ENCODE results near the gene ABLIM1.

DNA sequence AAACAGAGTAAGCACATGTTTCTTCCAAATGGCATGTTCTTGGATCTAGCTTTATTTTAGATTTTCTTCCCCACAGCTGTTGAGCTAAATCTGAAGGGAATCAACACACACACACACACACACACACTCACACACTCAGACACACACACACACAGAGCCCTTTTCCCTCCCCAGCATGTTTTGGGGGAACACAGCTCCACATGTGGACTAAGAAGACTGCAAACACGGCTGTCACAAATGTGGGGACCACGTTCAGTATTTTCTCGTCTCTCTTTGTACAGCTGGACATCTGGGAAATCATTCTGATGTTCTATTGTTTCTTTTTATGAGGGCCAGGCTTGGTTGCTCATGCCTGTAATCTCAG lies 116.3 kb downstream of the ABLIM1 start:
- no peak for TF ChIP-seq POLR2A (IDR thresholded peaks at IDR 0.05)
- TF ChIP-seq, protein P1, sequence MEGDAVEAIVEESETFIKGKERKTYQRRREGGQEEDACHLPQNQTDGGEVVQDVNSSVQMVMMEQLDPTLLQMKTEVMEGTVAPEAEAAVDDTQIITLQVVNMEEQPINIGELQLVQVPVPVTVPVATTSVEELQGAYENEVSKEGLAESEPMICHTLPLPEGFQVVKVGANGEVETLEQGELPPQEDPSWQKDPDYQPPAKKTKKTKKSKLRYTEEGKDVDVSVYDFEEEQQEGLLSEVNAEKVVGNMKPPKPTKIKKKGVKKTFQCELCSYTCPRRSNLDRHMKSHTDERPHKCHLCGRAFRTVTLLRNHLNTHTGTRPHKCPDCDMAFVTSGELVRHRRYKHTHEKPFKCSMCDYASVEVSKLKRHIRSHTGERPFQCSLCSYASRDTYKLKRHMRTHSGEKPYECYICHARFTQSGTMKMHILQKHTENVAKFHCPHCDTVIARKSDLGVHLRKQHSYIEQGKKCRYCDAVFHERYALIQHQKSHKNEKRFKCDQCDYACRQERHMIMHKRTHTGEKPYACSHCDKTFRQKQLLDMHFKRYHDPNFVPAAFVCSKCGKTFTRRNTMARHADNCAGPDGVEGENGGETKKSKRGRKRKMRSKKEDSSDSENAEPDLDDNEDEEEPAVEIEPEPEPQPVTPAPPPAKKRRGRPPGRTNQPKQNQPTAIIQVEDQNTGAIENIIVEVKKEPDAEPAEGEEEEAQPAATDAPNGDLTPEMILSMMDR (IDR thresholded peaks at IDR 0.05): no peak
